ENCODE measurements around the gene CAPN12.
"Not testable (repeated sequence)": the region's sequence is repeated elsewhere in the genome, so short reads cannot be mapped to it uniquely, and the experiment has no call there.

GRCh38 chr19:38782212-38782611, 37.9 kb upstream of the CAPN12 start:
- TF ChIP-seq POLR2A (IDR thresholded peaks at IDR 0.05; ENCODE audit: borderline replicate concordance, extremely low read depth, insufficient read depth, insufficient read length); CTCF (IDR thresholded peaks at IDR 0.05 in 2 of 3, conservative IDR thresholded peaks at IDR 0.05 in 1 of 3; ENCODE audit: borderline replicate concordance in 1 of 3, insufficient read depth in 1 of 3, low read depth in 2 of 3, low read length in 2 of 3); TCF7L2 (IDR thresholded peaks at IDR 0.05; ENCODE audit: borderline replicate concordance, extremely low read depth, insufficient read depth, insufficient read length); YY1 (IDR thresholded peaks at IDR 0.05; ENCODE audit: extremely low read depth, insufficient replicate concordance, low read depth, low read length): not testable (repeated sequence)
